MCF 10A (cell line): ENCODE measurements around the gene CCDC188. TPM values are rescaled to one million over a fixed set of nuclear protein-coding genes. Genes with fewer than 3 reads are reported as not detected.

Experiments
- BruUV-seq: library from RNA; stranded (reverse); fragments of 400-500 nt; replicated peaks from 2 replicates; lab custom pipeline; 2021; lab: Mats Ljungman, UMichigan
- CTCF ChIA-PET: fragments of 300-600 bp; sonication (Branson Sonifier 250); formaldehyde crosslinking; extraction: SDS; loops from one replicate; lab custom pipeline; 2021; ENCODE audit warnings: antibody characterized with exemption, inconsistent platforms; lab: Yijun Ruan, JAX
- POLR2A ChIA-PET: fragments of 300-600, 350-650 bp; sonication (Branson Sonifier 250); formaldehyde crosslinking; extraction: SDS; loops from one replicate; lab custom pipeline; 2020; ENCODE audit warnings: antibody characterized with exemption, inconsistent platforms; lab: Yijun Ruan, JAX
- DNase-seq: peaks from one replicate; pipeline ENCODE4 v3.0.0-alpha.2; 2018; ENCODE audit not compliant: unreplicated experiment
- H3K27ac Mint-ChIP-seq: one replicate; pipeline ENCODE4 v1.8.0; 2022; ENCODE audit warnings: mild to moderate bottlenecking, low read depth, mixed read lengths; ENCODE audit not compliant: unreplicated experiment
- H3K27me3 Mint-ChIP-seq: one replicate; pipeline ENCODE4 v1.8.0; 2022; ENCODE audit warnings: mixed read lengths; ENCODE audit not compliant: insufficient read depth, unreplicated experiment
- H3K36me3 Mint-ChIP-seq: one replicate; pipeline ENCODE4 v1.8.0; 2022; ENCODE audit warnings: mild to moderate bottlenecking, moderate library complexity, mixed read lengths; ENCODE audit not compliant: insufficient read depth, unreplicated experiment
- H3K4me1 Mint-ChIP-seq: one replicate; pipeline ENCODE4 v1.8.0; 2022; ENCODE audit warnings: mixed read lengths; ENCODE audit not compliant: insufficient read depth, unreplicated experiment
- H3K4me3 Mint-ChIP-seq: one replicate; pipeline ENCODE4 v1.8.0; 2022; ENCODE audit warnings: mild to moderate bottlenecking, moderate library complexity, mixed read lengths; ENCODE audit not compliant: unreplicated experiment
- H3K9me3 Mint-ChIP-seq: one replicate; pipeline ENCODE4 v1.8.0; 2022; ENCODE audit warnings: mixed read lengths; ENCODE audit not compliant: unreplicated experiment
- CTCF ChIP-seq: fragments of 200-600 bp; IDR thresholded peaks from one replicate; pipeline ENCODE4 v1.8.0; 2022; ENCODE audit warnings: antibody characterized with exemption, mild to moderate bottlenecking; ENCODE audit not compliant: unreplicated experiment
- intact Hi-C: fragments of 100-400 bp; cut with micrococcal nuclease; formaldehyde crosslinking; loops from 2 replicates; pipeline ENCODE4 v1.14.1; 2022
- total RNA-seq: library from RNA; stranded (reverse); gene quantifications from 2 replicates; pipeline ENCODE4 v1.2.3, GENCODE V29; 2022

CCDC188 gene
- total RNA-seq, 1 experiment from 2014 or later, result 0.70 TPM

DNA sequence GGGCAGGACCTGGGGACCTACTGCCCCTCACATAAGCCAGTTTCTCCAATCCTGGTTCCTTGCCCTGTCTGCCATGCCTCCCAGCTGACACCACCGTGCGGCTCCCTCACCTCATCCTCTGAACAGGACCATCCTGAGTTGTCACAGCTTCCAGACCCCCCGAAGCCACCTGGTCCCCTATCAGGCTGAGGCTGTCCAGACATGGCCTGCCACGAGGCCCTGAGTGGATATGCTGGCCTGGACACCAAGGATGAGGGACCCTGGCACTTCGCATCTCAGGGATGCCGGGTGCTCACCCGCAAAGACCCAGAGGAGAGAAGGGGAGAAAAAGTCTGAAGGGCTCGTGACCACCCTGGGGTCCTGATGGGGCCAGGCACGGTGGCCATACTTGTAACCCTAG lies 15.8 kb upstream of the CCDC188 start:
- no peak overlapping the region for H3K27ac Mint-ChIP-seq
- H3K9me3 Mint-ChIP-seq, result no peaks in the 10 kb centered on the region
- no peaks in the 10 kb centered on the region for H3K27me3 Mint-ChIP-seq
- H3K36me3 Mint-ChIP-seq, result no peaks in the 10 kb centered on the region
- DNase-seq, result no peak
- no TSS peak for BruUV-seq
- TF ChIP-seq CTCF, result no peak
- ChIA-PET CTCF (interaction anchor here (1.1 kb wide), 1 partner anchor 9 kb away, joined by 3 read pairs; no protein-coding TSS in a partner anchor), POLR2A (no interaction called here)
- intact Hi-C loops, result no loop called here
- H3K4me3 Mint-ChIP-seq, result no peak overlapping the region
- no peaks in the 10 kb centered on the region for H3K4me1 Mint-ChIP-seq

GRCh38 chr22:20165913-20166312 lies 15.1 kb upstream of the CCDC188 start:
- intact Hi-C loops, result no loop called here
- Mint-ChIP-seq H3K9me3 (no peaks in the 10 kb centered on the region), H3K36me3 (no peaks in the 10 kb centered on the region), H3K27me3 (no peaks in the 10 kb centered on the region), H3K4me1 (no peaks in the 10 kb centered on the region), H3K27ac (no peak overlapping the region), H3K4me3 (no peak overlapping the region)
- DNase-seq, result no peak
- no TSS peak for BruUV-seq
- TF ChIP-seq CTCF, result no peak
- ChIA-PET POLR2A (no interaction called here), CTCF (interaction anchor here (1.1 kb wide), 1 partner anchor 9 kb away, joined by 3 read pairs; no protein-coding TSS in a partner anchor)

- BruUV-seq, result no TSS peak
- no peak for TF ChIP-seq CTCF
- Mint-ChIP-seq H3K27me3 (no peaks in the 10 kb centered on the region), H3K4me3 (no peak overlapping the region), H3K27ac (no peak overlapping the region), H3K9me3 (no peaks in the 10 kb centered on the region), H3K36me3 (no peaks in the 10 kb centered on the region), H3K4me1 (no peaks in the 10 kb centered on the region)
- intact Hi-C loops, result no loop called here
- ChIA-PET POLR2A (no interaction called here), CTCF (no interaction called here)
- no peak for DNase-seq
These were observed 14.6 kb upstream of the CCDC188 start for GRCh38 chr22:20165421-20165820.

DNA sequence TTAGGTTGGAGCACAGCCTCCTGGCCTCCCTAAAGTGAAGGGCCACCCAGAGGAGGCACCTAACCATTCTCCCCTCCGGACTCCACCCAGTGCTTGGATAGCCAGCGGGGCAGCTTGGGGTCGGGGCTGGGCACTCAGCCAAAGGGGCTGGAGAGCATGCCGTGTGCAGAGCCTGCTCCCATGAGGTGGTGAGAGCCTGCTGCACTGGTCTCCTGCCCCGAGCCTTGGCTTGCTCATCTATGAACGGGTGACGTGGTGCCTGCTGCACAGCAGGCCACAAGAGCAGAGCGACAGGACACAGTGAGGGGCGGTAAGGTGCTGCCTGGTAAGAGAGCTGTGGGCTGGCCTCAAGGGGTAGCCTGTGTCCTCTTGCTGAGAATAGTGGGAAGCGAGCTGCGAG lies 14.0 kb upstream of the CCDC188 start:
- Mint-ChIP-seq H3K36me3 (no peaks in the 10 kb centered on the region), H3K27me3 (no peaks in the 10 kb centered on the region), H3K4me1 (no peaks in the 10 kb centered on the region), H3K27ac (no peak overlapping the region), H3K9me3 (no peaks in the 10 kb centered on the region), H3K4me3 (no peak overlapping the region)
- ChIA-PET CTCF (no interaction called here), POLR2A (interaction anchor here (0.6 kb wide), 1 partner anchor 19 kb away, joined by 3 read pairs; no protein-coding TSS in a partner anchor)
- no peak for TF ChIP-seq CTCF
- intact Hi-C loops, result no loop called here
- DNase-seq, result no peak
- BruUV-seq, result no TSS peak
